HepG2 (cell line): ENCODE measurements around the gene CCDC85C. TPM values are rescaled to one million over a fixed set of nuclear protein-coding genes. Genes with fewer than 3 reads are reported as not detected.

ENCODE experiments used
- ASH2L ChIP-seq: fragments of 300-600, 200-600 bp; sonication (generic); IDR thresholded peaks from 2 replicates; pipeline ENCODE4 v1.7.0; 2017; ENCODE audit warnings: low read depth, mild to moderate bottlenecking, moderate library complexity, mixed read lengths, low read length; ENCODE audit not compliant: insufficient read length
- CBX1 ChIP-seq: IDR thresholded peaks from one replicate; pipeline ENCODE4 v1.6.1; 2016; ENCODE audit warnings: antibody characterized with exemption, low read depth
- FUBP1 ChIP-seq: sonication (generic); formaldehyde crosslinking; IDR thresholded peaks from 2 replicates; pipeline ENCODE4 v1.5.1; 2020; ENCODE audit warnings: missing genetic modification reagents, mild to moderate bottlenecking, borderline replicate concordance
- GTF2F1 ChIP-seq: fragments of 150-350 bp; IDR thresholded peaks from 2 replicates; pipeline ENCODE4 v1.6.1; 2014; ENCODE audit warnings: low read length
- JARID2 ChIP-seq: sonication (generic); formaldehyde crosslinking; IDR thresholded peaks from 2 replicates; pipeline ENCODE4 v1.8.1; 2023; ENCODE audit warnings: missing genetic modification reagents, inconsistent platforms; ENCODE audit not compliant: insufficient replicate concordance
- MAZ ChIP-seq, 2 experiments: sonication (generic) in 1 of 2; formaldehyde crosslinking in 1 of 2; IDR thresholded peaks; 2 replicates each; pipeline versions ENCODE4 v1.5.0 to v1.6.1; 2012 to 2020; ENCODE audit warnings: low read depth in 2 of 2, mild to moderate bottlenecking in 2 of 2, borderline replicate concordance in 1 of 2, improper control_type of control experiment in 1 of 2, low read length in 1 of 2, missing genetic modification reagents in 1 of 2, moderate library complexity in 1 of 2
- NCOR1 ChIP-seq: fragments of 200-600 bp; sonication (generic); IDR thresholded peaks from 2 replicates; pipeline ENCODE4 v1.7.0; 2017; ENCODE audit warnings: antibody characterized with exemption, low read length, borderline replicate concordance
- PAF1 ChIP-seq: IDR thresholded peaks from 2 replicates; pipeline ENCODE4 v1.6.1; 2016; ENCODE audit warnings: missing genetic modification reagents, missing compliant biosample characterization
- RFX3 ChIP-seq: IDR thresholded peaks from 2 replicates; pipeline ENCODE4 v1.6.1; 2016; ENCODE audit warnings: missing biosample characterization, missing genetic modification reagents
- SNAPC4 ChIP-seq: sonication (generic); formaldehyde crosslinking; IDR thresholded peaks from 2 replicates; pipeline ENCODE4 v1.4.0; 2020; ENCODE audit warnings: mild to moderate bottlenecking, missing genetic modification reagents
- U2AF2 ChIP-seq: fragments of 200-400 bp; formaldehyde crosslinking; IDR thresholded peaks from 2 replicates; pipeline ENCODE4 v1.6.1; 2017; ENCODE audit warnings: low read depth, mild to moderate bottlenecking, low read length
- WIZ ChIP-seq: sonication (generic); formaldehyde crosslinking; IDR thresholded peaks from 2 replicates; pipeline ENCODE4 v1.5.1; 2020; ENCODE audit warnings: mild to moderate bottlenecking, missing genetic modification reagents
- YY1 ChIP-seq: IDR thresholded peaks from 2 replicates; pipeline ENCODE4 v1.6.1; 2011; ENCODE audit warnings: low read length, low read depth, moderate library complexity, mild to moderate bottlenecking; ENCODE audit not compliant: insufficient read depth, insufficient replicate concordance
- ZBTB21 ChIP-seq: sonication (generic); formaldehyde crosslinking; IDR thresholded peaks from 2 replicates; pipeline ENCODE4 v1.4.0; 2020; ENCODE audit warnings: missing genetic modification reagents
- ZNF329 ChIP-seq: sonication (generic); formaldehyde crosslinking; IDR thresholded peaks from 2 replicates; pipeline ENCODE4 v1.9.0; 2021; ENCODE audit warnings: low read depth, mild to moderate bottlenecking, missing genetic modification reagents
- ZNF33B ChIP-seq: sonication (generic); formaldehyde crosslinking; IDR thresholded peaks from 2 replicates; pipeline ENCODE4 v1.5.1; 2020; ENCODE audit warnings: mild to moderate bottlenecking, missing genetic modification reagents
- ZNF362 ChIP-seq: sonication (generic); formaldehyde crosslinking; IDR thresholded peaks from 2 replicates; pipeline ENCODE4 v1.4.0; 2020; ENCODE audit warnings: missing genetic modification reagents, mild to moderate bottlenecking, borderline replicate concordance
- ZNF510 ChIP-seq: sonication (generic); formaldehyde crosslinking; IDR thresholded peaks from 2 replicates; pipeline ENCODE4 v1.4.0; 2020; ENCODE audit warnings: low read depth, mild to moderate bottlenecking, missing genetic modification reagents
- ZNF552 ChIP-seq: sonication (generic); formaldehyde crosslinking; IDR thresholded peaks from 2 replicates; pipeline ENCODE4 v1.9.0; 2022; ENCODE audit warnings: missing genetic modification reagents, mild to moderate bottlenecking, borderline replicate concordance
- ZSCAN9 ChIP-seq: IDR thresholded peaks from 2 replicates; pipeline ENCODE4 v1.6.1; 2016; ENCODE audit warnings: borderline replicate concordance
- ZZZ3 ChIP-seq: sonication (generic); formaldehyde crosslinking; IDR thresholded peaks from 2 replicates; pipeline ENCODE4 v1.4.0; 2020; ENCODE audit warnings: missing genetic modification reagents, mild to moderate bottlenecking, borderline replicate concordance
- polyA plus RNA-seq, 8 experiments: library from polyadenylated mRNA; depleted of rRNA in 3 of 8; stranded (reverse) in 7 of 8; unstranded in 1 of 8; fragments of >200 nt; fragmentation: Illumina TruSeq in 4 of 8; extraction: Trizol in 4 of 8; gene quantifications; 2 replicates each; pipeline versions ENCODE4 v1.2.1 to v1.2.3, GENCODE V29; 2011 to 2016; ENCODE audit warnings: low read depth in 4 of 8, missing spikeins in 1 of 8, mixed read lengths in 1 of 8; ENCODE audit not compliant: insufficient read depth in 1 of 8
- total RNA-seq, 5 experiments: library from RNA; depleted of rRNA; stranded (reverse); fragments of >200 nt; fragmentation: Illumina TruSeq; extraction: Trizol; gene quantifications; 2 replicates each; pipeline ENCODE4 v1.2.3, GENCODE V29; 2016; ENCODE audit warnings: low read depth in 1 of 5

CCDC85C gene
- total and polyA plus RNA-seq, 2 of the 13 experiments (the other 11 are each of a cell fraction or from before 2014, with no cell fraction given): 18.8 to 43.8 TPM

DNA sequence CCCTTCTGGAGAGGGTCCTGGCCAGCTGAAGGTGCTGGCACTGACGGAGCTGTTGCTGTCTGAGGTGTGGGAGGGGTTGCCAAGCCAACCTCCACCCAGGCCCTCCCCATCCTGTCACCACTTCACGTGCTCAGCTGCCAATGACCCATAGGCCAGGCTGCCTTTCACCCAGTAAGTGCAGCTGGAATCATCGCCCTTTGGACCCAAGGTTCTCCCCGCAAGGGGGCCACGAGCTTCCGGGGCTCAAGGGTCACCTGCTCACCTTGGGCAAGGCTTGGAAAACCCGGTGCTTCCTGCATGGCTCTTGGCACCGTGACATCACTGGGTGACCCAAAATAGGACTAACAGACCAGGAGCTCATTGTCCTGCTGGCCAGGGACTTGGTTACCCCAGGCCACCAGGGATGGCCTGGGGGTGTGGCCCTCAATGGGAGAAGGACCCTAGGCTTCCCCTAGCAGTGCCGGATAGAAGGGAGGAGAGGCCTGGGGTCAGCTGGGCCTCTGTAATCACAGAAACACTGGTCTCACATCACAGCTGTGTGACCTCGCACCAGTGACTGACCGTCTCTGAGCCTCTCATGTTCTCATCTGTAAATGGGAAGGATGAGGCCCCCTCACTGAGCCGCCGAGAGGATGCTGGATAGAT is 51.3 kb downstream of the CCDC85C start (continued):
- TF ChIP-seq ZNF362: peak; percentile 70
- TF ChIP-seq U2AF2: peak; percentile 81; the same call in 1 of the 2 replicates
- peak; percentile 88 for TF ChIP-seq ASH2L
- TF ChIP-seq JARID2: no peak
- TF ChIP-seq ZSCAN9 (CRISPR knock-in tag): peak; percentile 75; the same call in 1 of the 2 replicates
- TF ChIP-seq ZNF329 (CRISPR knock-in tag): peak; percentile 76; the same call in 1 of the 2 replicates
- peak; percentile 83; the same call in 1 of the 2 replicates for TF ChIP-seq ZNF510
- TF ChIP-seq ZBTB21 (CRISPR knock-in tag): peak; percentile 96
- TF ChIP-seq ZNF33B (CRISPR knock-in tag): no peak
- TF ChIP-seq RFX3 (CRISPR knock-in tag): peak; percentile 75
- 0 out of 2 replicates have a peak, but pooled peaks have one; percentile 40 for TF ChIP-seq SNAPC4 (CRISPR knock-in tag)
- TF ChIP-seq MAZ (IDR thresholded peaks at IDR 0.05; ENCODE audit: borderline replicate concordance, low read depth, low read length): peak; percentile 86; the same call in 1 of the 2 replicates
- peak; percentile 97 for TF ChIP-seq MAZ (CRISPR knock-in tag; IDR thresholded peaks at IDR 0.05; ENCODE audit: low read depth)
- TF ChIP-seq WIZ: peak; percentile 57; the same call in 1 of the 2 replicates
- peak; percentile 98 for TF ChIP-seq NCOR1
- no peak; the same call in 1 of the 2 replicates for TF ChIP-seq FUBP1 (CRISPR knock-in tag)
- no peak for TF ChIP-seq PAF1 (CRISPR knock-in tag)
- TF ChIP-seq ZNF552 (CRISPR knock-in tag): 0 out of 2 replicates have a peak, but pooled peaks have one; percentile 40
- peak; percentile 96 for TF ChIP-seq ZZZ3 (CRISPR knock-in tag)
- no peak for TF ChIP-seq CBX1
- no peak for TF ChIP-seq GTF2F1
- no peak for TF ChIP-seq YY1
